NCI-H748 (cell line): ENCODE data around the gene ANKRD2.
"Not testable (repeated sequence)": the region's sequence is repeated elsewhere in the genome, so short reads cannot be mapped to it uniquely, and the experiment has no call there.

Source experiments
- DNase-seq: peaks from one replicate; lab custom pipeline; 2025; ENCODE audit not compliant: unreplicated experiment; lab: John Stamatoyannopoulos, UW

ANKRD2 gene

DNA sequence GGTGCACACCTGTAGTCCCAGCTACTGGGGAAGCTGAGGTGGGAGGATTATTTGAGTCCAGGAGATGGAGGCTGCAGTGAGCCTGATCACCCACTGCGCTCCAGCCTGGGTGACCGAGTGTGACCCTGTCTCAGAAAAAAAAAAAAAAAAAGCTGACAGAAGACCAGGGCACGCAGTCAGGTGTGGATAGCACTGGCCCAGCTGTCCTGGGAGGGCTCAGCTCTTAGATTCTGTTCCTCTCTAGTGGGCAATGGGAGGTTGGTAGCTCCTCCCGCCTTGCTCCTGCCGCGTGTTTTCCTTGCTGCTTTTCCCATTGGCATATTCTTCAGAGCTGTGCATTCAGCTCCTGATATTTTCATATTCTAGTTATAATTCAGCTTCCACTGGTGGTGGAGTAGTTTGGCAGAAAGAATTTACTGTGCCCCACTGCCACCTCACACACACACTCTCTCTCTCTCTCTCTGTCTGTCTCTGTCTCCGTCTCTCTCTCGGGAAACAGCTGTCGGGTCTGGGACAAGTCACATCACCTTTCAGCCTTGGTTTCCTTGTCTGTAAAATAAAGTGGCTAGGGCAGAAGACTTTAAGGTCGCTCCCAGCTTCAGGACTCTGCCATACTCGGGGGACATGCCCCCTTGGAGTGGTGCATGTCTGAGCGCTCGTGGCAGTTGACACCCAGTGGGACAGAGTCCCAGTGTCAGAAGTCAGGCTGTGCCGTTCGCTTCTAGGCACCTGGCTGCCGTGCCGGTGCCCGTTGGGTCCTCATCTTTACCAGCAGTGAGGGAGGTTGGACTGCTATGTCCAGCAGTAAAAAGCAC, 25.9 kb upstream of the ANKRD2 start:
- DNase-seq: no peak

- DNase-seq: no peak
These were observed 25.3 kb upstream of the ANKRD2 start for GRCh38 chr10:97547271-97547600.

- no peak for DNase-seq
These were observed 24.6 kb upstream of the ANKRD2 start for GRCh38 chr10:97547962-97548361.

DNA sequence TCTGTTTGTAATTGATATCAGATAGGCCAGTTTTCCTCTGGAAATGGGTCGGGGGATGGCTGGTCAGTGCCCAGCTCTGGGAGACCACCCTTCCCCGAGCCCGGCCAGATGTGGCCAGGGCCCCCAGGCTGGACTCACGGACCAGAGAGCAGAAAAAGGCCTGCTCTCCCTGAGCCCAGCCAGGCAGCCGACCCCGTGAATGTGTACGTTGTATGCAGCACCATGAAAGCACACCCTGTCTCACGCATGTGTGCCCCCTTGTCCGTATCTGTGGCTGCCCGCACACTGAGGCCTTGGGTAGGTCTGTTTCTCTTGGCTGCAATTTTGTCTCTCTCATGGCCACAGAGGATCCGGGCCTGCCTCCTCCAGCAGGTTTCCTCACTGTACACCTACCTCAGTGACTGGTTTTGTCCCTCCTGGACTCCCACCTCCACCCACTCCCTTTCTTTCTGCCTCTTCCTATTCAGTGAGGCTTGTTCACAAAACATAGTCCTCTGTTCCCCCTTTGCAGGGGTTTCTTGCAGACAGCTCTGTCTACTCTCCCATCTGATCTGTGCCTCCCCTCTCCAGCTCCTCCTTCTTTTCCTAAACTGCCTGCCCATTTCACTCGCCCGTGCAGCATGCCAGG, 23.6 kb upstream of the ANKRD2 start:
- no peak for DNase-seq

GRCh38 chr10:97549587-97550322, 22.8 kb upstream of the ANKRD2 start:
- DNase-seq: no peak

GRCh38 chr10:97550336-97551149, 22.0 kb upstream of the ANKRD2 start:
- no peak for DNase-seq

- DNase-seq: no peak
These were observed 21.3 kb upstream of the ANKRD2 start for GRCh38 chr10:97551271-97551670.

DNA sequence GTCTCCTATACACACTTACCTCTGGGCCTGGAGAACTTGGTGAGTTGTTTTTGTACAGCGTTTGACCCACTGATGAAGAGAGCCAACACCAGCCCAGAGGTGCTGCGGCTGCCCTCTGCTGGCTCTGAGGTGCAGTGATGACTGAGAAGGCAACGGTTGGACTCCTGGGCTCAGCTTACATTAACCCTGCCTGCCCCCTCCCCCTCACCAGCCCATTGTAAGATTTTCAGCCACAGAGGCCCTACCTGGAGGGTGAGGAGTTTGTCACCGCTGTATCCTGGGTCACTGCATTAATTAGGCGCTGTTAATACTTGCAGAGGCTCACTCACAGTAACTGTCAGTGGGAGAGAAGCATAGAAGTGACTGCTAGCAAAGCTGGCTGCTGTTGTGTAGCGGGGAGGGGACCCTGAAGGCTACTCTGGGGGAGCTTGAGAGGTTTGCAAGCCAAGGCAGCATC, 19.0 kb upstream of the ANKRD2 start:
- peak; percentile 51 for DNase-seq

DNA sequence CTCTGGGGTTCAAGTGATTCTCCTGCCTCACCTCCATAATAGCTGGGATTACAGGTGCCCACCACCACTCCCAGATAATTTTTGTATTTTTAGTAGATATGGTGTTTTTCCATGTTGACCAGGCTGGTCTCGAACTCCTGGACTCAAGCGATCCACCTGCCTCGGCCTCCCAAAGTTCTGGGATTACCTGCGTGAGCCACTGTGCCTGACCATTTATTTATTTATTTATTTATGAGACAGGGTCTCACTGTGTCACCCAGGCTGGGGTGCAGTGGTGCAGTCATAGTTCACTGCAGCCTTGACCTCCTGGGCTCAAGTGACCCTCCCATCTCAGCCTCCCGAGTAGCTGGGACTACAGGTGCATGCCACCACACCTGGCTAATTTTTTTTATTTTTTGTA, 18.2 kb upstream of the ANKRD2 start:
- DNase-seq: not testable (repeated sequence)

GRCh38 chr10:97555541-97555940, 17.0 kb upstream of the ANKRD2 start:
- not testable (repeated sequence) for DNase-seq

DNA sequence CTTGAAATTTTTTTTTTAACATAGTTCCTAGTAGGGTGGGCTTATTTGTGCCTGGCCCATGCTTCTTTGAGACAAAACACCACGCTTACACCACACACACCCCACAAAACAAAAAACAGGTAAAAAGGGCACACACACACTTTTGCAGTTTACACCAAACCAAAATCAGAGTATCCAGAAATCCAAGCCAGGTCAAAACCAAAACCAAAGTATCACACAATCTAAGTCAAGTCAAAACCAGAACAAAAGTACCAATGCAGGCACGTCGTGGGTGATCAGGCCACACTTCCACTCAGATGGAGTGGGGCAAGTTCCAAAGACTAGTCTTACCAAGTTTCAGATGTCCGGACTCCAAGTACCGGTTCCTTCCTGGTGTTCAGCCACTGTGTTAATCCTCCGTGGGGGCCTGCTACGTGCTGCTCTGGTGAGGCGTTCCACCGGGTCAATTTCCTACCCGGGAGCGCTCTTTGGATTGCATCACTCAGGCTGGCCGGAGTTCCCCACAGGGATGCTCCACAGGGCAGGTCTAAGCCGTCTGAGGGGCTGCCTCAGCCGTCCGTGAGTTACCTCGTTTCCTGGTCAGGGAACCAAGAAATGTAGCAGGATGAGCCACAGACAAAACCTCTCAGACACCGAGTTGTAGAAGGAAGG, 11.7 kb upstream of the ANKRD2 start:
- not testable (repeated sequence) for DNase-seq

DNA sequence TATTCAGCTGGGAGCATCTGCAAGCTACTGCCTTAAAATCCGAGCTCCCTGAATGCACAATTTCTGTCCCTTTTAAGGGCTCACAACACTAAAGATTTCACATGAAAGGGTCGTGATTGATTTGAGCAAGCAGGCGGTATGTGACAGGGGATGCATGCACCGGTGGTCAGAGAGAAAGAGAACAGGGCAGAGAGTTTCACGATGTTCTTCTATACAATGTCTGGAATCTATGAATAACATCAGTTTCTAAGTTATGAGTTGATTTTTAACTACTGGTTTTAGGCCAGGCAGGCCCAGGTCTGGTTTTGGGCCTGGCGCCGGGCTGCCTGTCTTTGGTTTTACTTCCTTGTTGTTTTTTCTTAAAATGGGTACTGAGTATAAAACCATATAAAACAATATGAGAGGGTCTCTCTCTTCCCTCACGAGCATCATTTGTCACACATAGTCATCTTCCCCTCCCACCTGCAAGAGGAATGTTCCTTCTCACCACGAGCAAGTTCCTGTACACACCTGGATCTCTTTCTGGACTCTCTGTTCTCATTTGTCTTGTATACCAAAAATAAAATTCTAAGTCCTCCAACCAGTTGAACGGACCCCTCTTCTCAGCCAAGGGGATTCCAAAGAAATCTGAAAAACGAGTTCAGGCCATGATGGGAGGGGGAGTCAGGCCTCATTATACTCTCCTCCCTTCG, 11.0 kb upstream of the ANKRD2 start:
- not testable (repeated sequence) for DNase-seq

- not testable (repeated sequence) for DNase-seq
These were observed 10.2 kb upstream of the ANKRD2 start for GRCh38 chr10:97562329-97562728.

GRCh38 chr10:97563337-97563736, 9.2 kb upstream of the ANKRD2 start:
- DNase-seq: no peak

DNA sequence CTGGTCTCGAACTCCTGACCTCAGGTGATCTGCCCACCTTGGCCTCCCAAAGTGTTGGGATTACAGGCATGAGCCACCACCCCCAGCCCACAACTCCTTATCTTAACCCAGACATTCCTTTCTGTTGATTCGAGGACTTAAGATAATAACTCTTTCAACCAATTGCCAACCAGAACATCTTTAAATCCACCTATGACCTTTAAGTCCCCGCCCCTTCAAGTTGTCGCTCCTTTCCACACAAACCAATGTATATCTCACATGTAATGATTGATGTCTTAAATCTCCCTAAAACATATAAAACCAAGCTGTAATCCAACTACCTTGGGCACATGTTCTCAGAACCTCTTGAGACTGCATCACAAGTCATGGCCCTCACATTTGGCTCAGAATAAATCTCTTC, 7.8 kb upstream of the ANKRD2 start:
- DNase-seq: no peak

GRCh38 chr10:97566336-97566996, 6.1 kb upstream of the ANKRD2 start:
- no peak for DNase-seq

GRCh38 chr10:97567891-97568290, 4.7 kb upstream of the ANKRD2 start:
- no peak for DNase-seq

DNA sequence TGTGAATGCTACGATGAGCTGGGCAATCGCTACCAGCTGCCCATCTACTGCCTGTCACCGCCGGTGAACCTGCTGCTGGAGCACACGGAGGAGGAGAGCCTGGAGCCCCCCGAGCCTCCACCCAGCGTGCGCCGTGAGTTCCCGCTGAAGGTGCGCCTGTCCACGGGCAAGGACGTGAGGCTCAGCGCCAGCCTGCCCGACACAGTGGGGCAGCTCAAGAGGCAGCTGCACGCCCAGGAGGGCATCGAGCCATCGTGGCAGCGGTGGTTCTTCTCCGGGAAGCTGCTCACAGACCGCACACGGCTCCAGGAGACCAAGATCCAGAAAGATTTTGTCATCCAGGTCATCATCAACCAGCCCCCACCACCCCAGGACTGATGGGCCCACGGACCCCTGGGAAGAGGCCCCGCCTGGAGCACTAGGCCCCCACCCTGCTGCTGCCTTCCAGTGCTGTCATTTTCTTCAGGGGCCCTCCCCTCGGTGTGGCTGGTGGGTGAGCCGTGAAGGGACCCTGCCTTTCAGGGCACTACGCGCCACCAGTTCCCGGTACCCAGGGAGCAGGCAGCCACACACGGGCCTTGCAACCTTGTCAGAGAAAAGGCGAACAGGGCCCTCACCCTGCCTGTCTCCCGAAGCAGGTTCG, 2.3 kb upstream of the ANKRD2 start:
- no peak for DNase-seq
